Thoracic aorta (tissue), 2 donors: ENCODE results near the gene MTPN. TPM values are rescaled to one million over a fixed set of nuclear protein-coding genes. Genes with fewer than 3 reads are reported as not detected.

Experiments used
- ATAC-seq: fragments of 150-250 bp; one replicate; pipeline ENCODE4 v1.8.0; 2017; ENCODE audit warnings: low read depth; ENCODE audit not compliant: insufficient number of reproducible peaks, low FRiP score
- DNase-seq: peaks from one replicate; pipeline ENCODE4 v3.0.0-alpha.2; 2020; ENCODE audit warnings: low spot score
- H3K27ac ChIP-seq, 2 donors: fragments of 200-600 bp; sonication (generic); 1 replicate in 1 of 2; 2 replicates in 1 of 2; pipeline ENCODE4 v1.5.1; 2016; ENCODE audit warnings: mild to moderate bottlenecking in 2 of 2, moderate library complexity in 2 of 2
- H3K27me3 ChIP-seq: fragments of 200-600 bp; sonication (generic); replicated peaks from 2 replicates; pipeline ENCODE4 v1.6.0; 2016; ENCODE audit warnings: mild to moderate bottlenecking; ENCODE audit not compliant: insufficient read depth
- H3K36me3 ChIP-seq: fragments of 200-600 bp; sonication (generic); one replicate; pipeline ENCODE4 v1.5.1; 2016
- H3K4me1 ChIP-seq, 2 donors: fragments of 200-600 bp; sonication (generic); 1 replicate in 1 of 2; 2 replicates in 1 of 2; pipeline versions ENCODE4 v1.5.1 to v1.6.0; 2016; ENCODE audit warnings: low read depth in 2 of 2, mild to moderate bottlenecking in 1 of 2; ENCODE audit not compliant: control insufficient read depth in 1 of 2
- H3K4me3 ChIP-seq: fragments of 200-600 bp; sonication (generic); 2 replicates; pipeline ENCODE4 v1.5.1; 2016; ENCODE audit warnings: mild to moderate bottlenecking
- H3K9me3 ChIP-seq: fragments of 200-600 bp; sonication (generic); 2 replicates; pipeline ENCODE4 v1.5.1; 2016
- total RNA-seq, 2 donors: library from RNA; depleted of rRNA; stranded (reverse); fragments of >200 nt; gene quantifications; one replicate each; pipeline versions ENCODE4 v1.1.0 to v1.2.3, GENCODE V29; 2016
- TF ChIP-seq, protein P1 (sequence below): fragments of 200-600 bp; sonication (generic); IDR thresholded peaks from one replicate; pipeline ENCODE4 v1.5.1; 2019; ENCODE audit warnings: antibody characterized with exemption

The MTPN gene
- total RNA-seq, 2 donors from 2014 or later, result 87.2 to 95.0 TPM

DNA sequence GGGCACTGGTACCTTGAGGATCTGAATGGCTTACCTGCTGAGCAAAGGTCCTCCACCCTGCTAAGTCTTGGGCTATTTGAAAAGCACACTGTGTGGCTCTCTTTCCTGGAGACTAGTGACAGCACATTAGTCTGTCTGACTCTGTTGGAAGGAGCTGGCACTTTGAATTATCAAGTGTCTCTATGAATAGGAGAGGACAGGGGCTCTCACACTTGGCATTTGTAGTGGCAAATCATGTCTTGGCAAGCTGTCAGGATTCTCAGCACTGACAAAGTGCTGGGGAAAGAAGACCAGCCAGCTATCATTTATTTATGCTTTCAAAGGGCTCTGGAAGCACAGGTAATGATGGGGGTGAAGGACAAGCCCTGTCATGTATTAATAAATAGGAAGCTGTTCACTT lies 62.8 kb downstream of the MTPN start:
- ATAC-seq, result no peak
- Histone ChIP-seq H3K4me1 (no peaks in the 10 kb centered on the region), H3K9me3 (no peaks in the 10 kb centered on the region), H3K27me3 (no peaks in the 10 kb centered on the region), H3K4me3 (no peak overlapping the region), H3K27ac (no peak overlapping the region), H3K36me3 (no peaks in the 10 kb centered on the region)
- no peak for DNase-seq
- TF ChIP-seq, protein P1, sequence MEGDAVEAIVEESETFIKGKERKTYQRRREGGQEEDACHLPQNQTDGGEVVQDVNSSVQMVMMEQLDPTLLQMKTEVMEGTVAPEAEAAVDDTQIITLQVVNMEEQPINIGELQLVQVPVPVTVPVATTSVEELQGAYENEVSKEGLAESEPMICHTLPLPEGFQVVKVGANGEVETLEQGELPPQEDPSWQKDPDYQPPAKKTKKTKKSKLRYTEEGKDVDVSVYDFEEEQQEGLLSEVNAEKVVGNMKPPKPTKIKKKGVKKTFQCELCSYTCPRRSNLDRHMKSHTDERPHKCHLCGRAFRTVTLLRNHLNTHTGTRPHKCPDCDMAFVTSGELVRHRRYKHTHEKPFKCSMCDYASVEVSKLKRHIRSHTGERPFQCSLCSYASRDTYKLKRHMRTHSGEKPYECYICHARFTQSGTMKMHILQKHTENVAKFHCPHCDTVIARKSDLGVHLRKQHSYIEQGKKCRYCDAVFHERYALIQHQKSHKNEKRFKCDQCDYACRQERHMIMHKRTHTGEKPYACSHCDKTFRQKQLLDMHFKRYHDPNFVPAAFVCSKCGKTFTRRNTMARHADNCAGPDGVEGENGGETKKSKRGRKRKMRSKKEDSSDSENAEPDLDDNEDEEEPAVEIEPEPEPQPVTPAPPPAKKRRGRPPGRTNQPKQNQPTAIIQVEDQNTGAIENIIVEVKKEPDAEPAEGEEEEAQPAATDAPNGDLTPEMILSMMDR, result no peak

DNA sequence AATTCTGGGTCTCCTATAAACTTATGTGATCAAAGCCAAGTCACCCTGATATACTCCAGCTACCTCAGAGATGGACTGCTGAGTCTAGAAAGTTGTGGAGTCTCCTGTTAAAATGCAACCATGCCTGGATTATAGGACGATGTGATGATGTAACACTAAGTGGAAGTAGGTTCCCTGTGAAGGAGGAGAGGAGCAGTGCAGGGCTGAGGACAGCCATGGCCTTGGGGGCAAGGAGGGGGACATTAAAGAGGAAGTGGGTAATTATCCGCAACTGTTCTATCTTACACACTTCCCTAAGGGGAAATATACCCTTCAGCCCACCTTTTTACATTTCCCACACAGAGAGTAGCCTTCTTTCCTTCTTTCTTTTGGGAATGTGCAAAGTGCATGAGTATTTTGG lies 63.8 kb downstream of the MTPN start:
- Histone ChIP-seq H3K27me3 (no peaks in the 10 kb centered on the region), H3K27ac (no peak overlapping the region), H3K4me1 (no peaks in the 10 kb centered on the region), H3K4me3 (no peak overlapping the region), H3K36me3 (no peaks in the 10 kb centered on the region), H3K9me3 (no peaks in the 10 kb centered on the region)
- TF ChIP-seq, protein P1, result no peak
- DNase-seq (no peak), ATAC-seq (no peak)

DNA sequence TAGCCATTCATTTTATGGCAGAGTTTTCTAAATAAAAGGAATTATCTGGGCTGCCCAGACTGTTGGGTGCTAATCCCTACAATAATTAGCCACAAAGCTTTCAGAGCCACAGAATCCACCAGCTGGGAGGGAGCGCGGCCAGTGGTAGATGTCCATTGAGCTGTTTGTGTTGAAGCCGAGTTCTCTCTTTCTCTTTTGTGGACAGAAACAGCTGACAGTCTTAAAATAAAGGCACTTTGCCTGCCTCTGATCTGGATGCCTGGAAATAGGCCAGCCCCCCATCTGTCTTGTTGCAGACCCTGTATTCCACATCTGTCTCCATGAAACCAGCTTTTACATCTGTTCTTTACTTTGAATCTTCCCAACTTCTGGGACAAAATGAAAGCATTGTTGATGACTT lies 66.1 kb downstream of the MTPN start:
- H3K4me1 ChIP-seq, result no peaks in the 10 kb centered on the region
- H3K9me3 ChIP-seq, result no peaks in the 10 kb centered on the region
- H3K27me3 ChIP-seq, result no peaks in the 10 kb centered on the region
- no peak overlapping the region for H3K27ac ChIP-seq
- no peak for DNase-seq
- no peaks in the 10 kb centered on the region for H3K36me3 ChIP-seq
- TF ChIP-seq, protein P1, result no peak
- no peak overlapping the region for H3K4me3 ChIP-seq
- ATAC-seq, result no peak

DNA sequence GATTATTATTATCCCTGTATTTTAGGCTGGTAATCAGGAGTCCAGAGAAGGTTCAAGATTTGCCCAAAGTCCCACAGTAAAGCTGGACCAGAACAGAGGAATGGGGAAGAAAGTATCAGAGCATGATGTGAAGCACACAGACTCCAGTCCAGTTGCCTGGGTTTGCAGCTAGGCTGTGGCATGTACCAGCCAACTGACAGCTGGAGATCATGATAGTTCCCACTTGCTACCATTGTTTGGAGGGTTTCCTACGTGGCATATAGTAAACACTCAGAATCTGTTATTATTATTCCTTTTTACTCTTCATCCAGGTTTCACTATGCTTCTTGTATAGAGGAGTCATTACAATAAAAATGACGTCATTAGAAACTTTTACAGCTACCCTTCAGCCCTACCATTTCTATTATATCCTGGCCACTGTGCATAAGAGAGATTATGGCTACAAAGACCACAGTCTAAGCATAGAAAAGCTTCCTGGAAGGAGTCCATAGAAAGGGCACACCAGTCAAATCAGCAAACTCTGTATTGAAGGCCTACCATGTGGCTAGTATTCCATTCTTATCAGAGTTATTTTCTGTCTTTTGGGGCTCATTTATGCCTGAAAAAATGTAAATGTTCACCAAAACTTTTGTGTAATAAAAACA lies 66.6 kb downstream of the MTPN start:
- Histone ChIP-seq H3K9me3 (no peaks in the 10 kb centered on the region), H3K27ac (no peak overlapping the region), H3K36me3 (no peaks in the 10 kb centered on the region), H3K4me3 (no peak overlapping the region), H3K4me1 (no peaks in the 10 kb centered on the region), H3K27me3 (no peaks in the 10 kb centered on the region)
- DNase-seq (no peak), ATAC-seq (no peak)
- TF ChIP-seq, protein P1, result no peak

DNA sequence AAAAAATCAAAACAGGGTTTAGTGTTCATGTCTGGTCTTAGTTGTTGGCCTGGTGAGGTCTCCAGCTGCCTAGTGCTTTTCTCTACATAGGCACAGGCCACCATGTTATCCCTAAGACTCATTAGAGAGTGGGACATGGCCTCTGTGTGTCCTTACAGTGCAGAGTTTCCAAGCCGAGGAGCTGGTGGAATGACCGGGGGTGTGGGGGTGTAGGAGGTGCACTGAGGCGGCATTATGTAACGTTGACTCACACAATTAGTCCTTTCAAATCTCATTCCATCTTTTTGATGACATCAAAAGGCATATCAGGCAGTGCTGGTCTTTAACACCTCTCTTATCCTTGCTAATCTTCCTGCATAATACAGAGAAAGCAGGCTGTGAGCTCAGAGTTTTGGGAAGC lies 71.3 kb downstream of the MTPN start:
- no peaks in the 10 kb centered on the region for H3K4me1 ChIP-seq
- H3K36me3 ChIP-seq, result no peaks in the 10 kb centered on the region
- H3K9me3 ChIP-seq, result no peaks in the 10 kb centered on the region
- DNase-seq (no peak), ATAC-seq (no peak)
- no peak overlapping the region for H3K4me3 ChIP-seq
- no peak overlapping the region for H3K27ac ChIP-seq
- H3K27me3 ChIP-seq, result no peaks in the 10 kb centered on the region
- TF ChIP-seq, protein P1, result no peak
